SU-DHL-6 (cell line): Measurements from ENCODE around the gene UBE2E2.

Experiments used
- H2AFZ ChIP-seq: fragments of 200-600 bp; sonication (generic); 2 replicates; pipeline ENCODE4 v1.6.1; 2014; ENCODE audit warnings: low read depth, mild to moderate bottlenecking, moderate library complexity, mixed read lengths, antibody characterized with exemption, low read length; ENCODE audit not compliant: severe bottlenecking
- H3F3A ChIP-seq: fragments of 200-600 bp; shearing (Covaris generic); 2 replicates; pipeline ENCODE4 v1.6.0; 2016; ENCODE audit warnings: antibody characterized with exemption, mild to moderate bottlenecking; ENCODE audit not compliant: insufficient read depth
- H3K27ac ChIP-seq: fragments of 200-600 bp; sonication (generic); 2 replicates; pipeline ENCODE4 v1.5.1; 2016; ENCODE audit warnings: low read depth, mild to moderate bottlenecking, low read length, moderate library complexity, mixed read lengths
- H3K27me3 ChIP-seq: fragments of 200-600 bp; sonication (generic), shearing (Covaris generic); 2 replicates; pipeline ENCODE4 v1.6.0; 2014; ENCODE audit warnings: mild to moderate bottlenecking, low read length
- H3K36me3 ChIP-seq: fragments of 200-600 bp; sonication (generic); 2 replicates; pipeline ENCODE4 v1.6.1; 2014; ENCODE audit warnings: mild to moderate bottlenecking, low read length, mixed read lengths
- H3K4me2 ChIP-seq: fragments of 300-600, 200-600 bp; shearing (Covaris generic), sonication (generic); 2 replicates; pipeline ENCODE4 v1.6.0; 2014; ENCODE audit warnings: low read length, low read depth, mild to moderate bottlenecking; ENCODE audit not compliant: poor library complexity, severe bottlenecking
- H3K4me3 ChIP-seq: fragments of 200-600 bp; sonication (generic); 2 replicates; pipeline ENCODE4 v1.5.1; 2014; ENCODE audit warnings: antibody characterized with exemption, low read length, mild to moderate bottlenecking, mixed read lengths; ENCODE audit not compliant: insufficient read depth, poor library complexity, severe bottlenecking
- H3K79me2 ChIP-seq: fragments of 200-600 bp; sonication (generic); 2 replicates; pipeline ENCODE4 v1.6.1; 2014; ENCODE audit warnings: mild to moderate bottlenecking, low read length, moderate library complexity; ENCODE audit not compliant: insufficient read depth
- H3K9ac ChIP-seq: fragments of 200-600 bp; sonication (generic); 2 replicates; pipeline ENCODE4 v1.7.0; 2014; ENCODE audit warnings: mild to moderate bottlenecking, low read length
- H3K9me2 ChIP-seq: fragments of 200-600 bp; sonication (generic); replicated peaks from 2 replicates; pipeline ENCODE4 v1.6.1; 2014; ENCODE audit warnings: low read length; ENCODE audit not compliant: insufficient read depth
- H3K9me3 ChIP-seq: fragments of 200-600 bp; sonication (generic); 2 replicates; pipeline ENCODE4 v1.6.1; 2014; ENCODE audit warnings: low read length, mixed read lengths; ENCODE audit not compliant: insufficient read depth
- H4K20me1 ChIP-seq: fragments of 200-600 bp; sonication (generic); 2 replicates; pipeline ENCODE4 v1.6.1; 2014; ENCODE audit warnings: low read depth, mild to moderate bottlenecking, antibody characterized with exemption, low read length, moderate library complexity, mixed read lengths
- EZH2phosphoT487 ChIP-seq: fragments of 200-600 bp; sonication (generic), shearing (Covaris generic); conservative IDR thresholded peaks from 2 replicates; pipeline ENCODE4 v1.6.1; 2018; ENCODE audit warnings: mild to moderate bottlenecking, antibody characterized with exemption, low read length, moderate library complexity, mixed read lengths
- TF ChIP-seq, protein P1 (sequence below): fragments of 200-600 bp; sonication (generic); IDR thresholded peaks from one replicate; pipeline ENCODE4 v1.5.1; 2017; ENCODE audit warnings: antibody characterized with exemption, mild to moderate bottlenecking, low read length, moderate library complexity; ENCODE audit not compliant: insufficient read depth, poor library complexity, severe bottlenecking

UBE2E2 gene

DNA sequence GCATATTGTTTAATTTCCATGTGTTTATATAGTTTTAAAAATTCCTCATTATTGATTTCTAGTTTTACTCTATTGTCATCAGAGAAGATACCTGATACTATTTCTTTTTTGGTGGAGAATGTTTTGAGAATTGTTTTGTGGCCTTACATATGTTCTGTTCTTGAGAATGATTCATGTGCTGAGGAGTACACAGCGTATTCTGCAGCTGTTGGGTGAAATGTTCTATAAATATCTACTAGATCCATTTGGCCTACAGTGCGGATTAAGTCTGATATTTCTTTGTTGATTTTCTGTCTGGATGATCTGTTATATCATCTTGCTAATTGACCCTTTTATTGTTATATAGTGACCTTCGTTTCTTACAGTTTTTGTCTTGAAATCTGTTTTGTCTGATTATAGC lies 109.7 kb downstream of the UBE2E2 start:
- Histone ChIP-seq H3K27me3 (no peaks in the 10 kb centered on the region), H3K79me2 (no peaks in the 10 kb centered on the region), H4K20me1 (no peaks in the 10 kb centered on the region), H3K9ac (no peak overlapping the region), H3K4me2 (no peak overlapping the region), H2AFZ (no peak overlapping the region), H3K36me3 (no peaks in the 10 kb centered on the region), H3K27ac (no peak overlapping the region), H3K9me2 (no peaks in the 10 kb centered on the region), H3K4me3 (no peak overlapping the region), H3K9me3 (no peaks in the 10 kb centered on the region; the same call in 1 of the 2 replicates), H3F3A (no peaks in the 10 kb centered on the region)
- TF ChIP-seq, protein P1, sequence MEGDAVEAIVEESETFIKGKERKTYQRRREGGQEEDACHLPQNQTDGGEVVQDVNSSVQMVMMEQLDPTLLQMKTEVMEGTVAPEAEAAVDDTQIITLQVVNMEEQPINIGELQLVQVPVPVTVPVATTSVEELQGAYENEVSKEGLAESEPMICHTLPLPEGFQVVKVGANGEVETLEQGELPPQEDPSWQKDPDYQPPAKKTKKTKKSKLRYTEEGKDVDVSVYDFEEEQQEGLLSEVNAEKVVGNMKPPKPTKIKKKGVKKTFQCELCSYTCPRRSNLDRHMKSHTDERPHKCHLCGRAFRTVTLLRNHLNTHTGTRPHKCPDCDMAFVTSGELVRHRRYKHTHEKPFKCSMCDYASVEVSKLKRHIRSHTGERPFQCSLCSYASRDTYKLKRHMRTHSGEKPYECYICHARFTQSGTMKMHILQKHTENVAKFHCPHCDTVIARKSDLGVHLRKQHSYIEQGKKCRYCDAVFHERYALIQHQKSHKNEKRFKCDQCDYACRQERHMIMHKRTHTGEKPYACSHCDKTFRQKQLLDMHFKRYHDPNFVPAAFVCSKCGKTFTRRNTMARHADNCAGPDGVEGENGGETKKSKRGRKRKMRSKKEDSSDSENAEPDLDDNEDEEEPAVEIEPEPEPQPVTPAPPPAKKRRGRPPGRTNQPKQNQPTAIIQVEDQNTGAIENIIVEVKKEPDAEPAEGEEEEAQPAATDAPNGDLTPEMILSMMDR, result no peak
- no peak for TF ChIP-seq EZH2phosphoT487

DNA sequence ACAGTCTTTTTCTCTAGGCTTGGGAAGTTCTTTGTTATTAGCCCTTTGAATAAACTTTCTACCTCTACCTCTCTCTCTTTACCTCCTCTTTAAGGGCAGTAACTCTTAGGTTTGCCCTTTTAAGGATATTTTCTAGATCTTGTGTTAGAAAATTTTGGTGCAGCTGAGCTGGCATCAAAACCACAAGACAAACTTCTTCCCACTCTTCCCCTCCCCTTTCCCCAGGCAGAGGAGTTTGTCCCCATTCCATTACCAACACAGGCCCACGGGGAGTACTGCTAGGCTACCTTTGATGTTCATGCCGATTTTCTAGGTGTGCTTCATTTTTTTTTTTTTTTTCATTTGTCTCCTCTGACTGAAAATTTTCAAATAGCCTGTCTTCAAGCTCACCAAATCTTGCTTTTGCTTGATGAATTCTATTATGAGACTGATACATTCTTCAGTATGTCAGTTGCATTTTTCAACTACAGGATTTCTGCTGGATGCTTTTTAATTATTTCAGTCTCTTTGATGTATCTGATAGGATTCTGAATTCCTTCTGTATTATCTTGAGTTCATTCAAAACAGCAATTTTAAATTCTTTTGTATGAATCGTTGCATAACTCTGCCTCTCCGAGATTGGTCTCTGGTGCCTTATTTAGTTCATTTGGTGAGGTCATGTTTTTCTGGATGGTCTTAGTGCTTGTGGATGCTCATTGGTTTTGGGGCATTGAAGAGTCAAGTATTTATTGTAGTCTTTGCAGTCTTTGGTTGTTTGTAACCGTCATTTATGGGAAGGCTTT lies 112.0 kb downstream of the UBE2E2 start:
- no peaks in the 10 kb centered on the region for H3K9me2 ChIP-seq
- H3K9me3 ChIP-seq, result no peaks in the 10 kb centered on the region; the same call in 1 of the 2 replicates
- H3F3A ChIP-seq, result no peaks in the 10 kb centered on the region
- no peak overlapping the region for H3K9ac ChIP-seq
- H3K27me3 ChIP-seq, result no peaks in the 10 kb centered on the region
- H3K4me2 ChIP-seq, result no peak overlapping the region
- no peak overlapping the region for H3K4me3 ChIP-seq
- H3K36me3 ChIP-seq, result no peaks in the 10 kb centered on the region
- no peak overlapping the region for H3K27ac ChIP-seq
- H2AFZ ChIP-seq, result no peak overlapping the region
- no peaks in the 10 kb centered on the region for H3K79me2 ChIP-seq
- no peak for TF ChIP-seq EZH2phosphoT487
- TF ChIP-seq, protein P1, result no peak
- H4K20me1 ChIP-seq, result no peaks in the 10 kb centered on the region

DNA sequence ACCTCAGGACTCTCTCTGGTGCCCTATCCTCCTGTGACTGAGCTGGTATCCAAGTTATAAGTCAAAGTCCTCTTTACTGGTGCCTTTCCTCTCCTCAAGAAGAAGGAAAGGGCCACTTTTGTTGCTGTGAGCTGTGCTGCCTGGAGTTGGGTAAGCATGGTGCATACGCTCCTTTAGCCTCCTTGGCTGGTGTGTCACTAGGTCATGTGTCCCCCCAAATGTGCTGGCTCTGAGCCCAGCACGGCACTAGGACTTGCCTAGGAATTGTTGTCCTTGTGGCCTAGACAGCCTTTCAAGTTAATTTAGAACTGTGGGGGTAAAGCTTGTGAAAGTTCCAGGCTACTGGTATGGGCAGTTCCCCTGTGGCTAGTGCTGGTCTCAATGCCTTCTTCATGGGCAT lies 113.8 kb downstream of the UBE2E2 start:
- H3K4me3 ChIP-seq, result no peak overlapping the region
- H3K27ac ChIP-seq, result no peak overlapping the region
- no peaks in the 10 kb centered on the region for H3K9me2 ChIP-seq
- H3K79me2 ChIP-seq, result no peaks in the 10 kb centered on the region
- H3K4me2 ChIP-seq, result no peak overlapping the region
- no peak overlapping the region for H2AFZ ChIP-seq
- H3K36me3 ChIP-seq, result no peaks in the 10 kb centered on the region
- H3F3A ChIP-seq, result peaks cover under 1% of the 10 kb centered on the region; the same call in 1 of the 2 replicates
- no peak for TF ChIP-seq EZH2phosphoT487
- TF ChIP-seq, protein P1, result no peak
- H4K20me1 ChIP-seq, result no peaks in the 10 kb centered on the region
- H3K9me3 ChIP-seq, result no peaks in the 10 kb centered on the region; the same call in 1 of the 2 replicates
- no peak overlapping the region for H3K9ac ChIP-seq
- H3K27me3 ChIP-seq, result no peaks in the 10 kb centered on the region
